Middle frontal gyrus (tissue), 1 donor: Measurements from ENCODE around the gene FAM72D.
"Not testable (repeated sequence)": the region's sequence is repeated elsewhere in the genome, so short reads cannot be mapped to it uniquely, and the experiment has no call there.

ENCODE experiments used
- DNase-seq: peaks from one replicate; pipeline ENCODE4 v3.0.0-alpha.2; 2015; ENCODE audit warnings: low spot score; ENCODE audit errors: extremely low spot score

Gene FAM72D

GRCh38 chr1:145146308-145146707, 50.5 kb downstream of the FAM72D start:
- not testable (repeated sequence) for DNase-seq

GRCh38 chr1:145147172-145147571, 51.4 kb downstream of the FAM72D start:
- not testable (repeated sequence) for DNase-seq

GRCh38 chr1:145155421-145155820, 59.6 kb downstream of the FAM72D start:
- not testable (repeated sequence) for DNase-seq

GRCh38 chr1:145155873-145156272, 60.1 kb downstream of the FAM72D start:
- DNase-seq, result not testable (repeated sequence)

- DNase-seq, result not testable (repeated sequence)
Observed at GRCh38 chr1:145156891-145157610, 61.3 kb downstream of the FAM72D start.

- DNase-seq, result not testable (repeated sequence)
Observed at GRCh38 chr1:145157715-145158114, 61.9 kb downstream of the FAM72D start.

GRCh38 chr1:145161046-145161752, 65.4 kb downstream of the FAM72D start:
- not testable (repeated sequence) for DNase-seq
